DOHH2 (cell line): ENCODE data around the gene RABGAP1L.

Source experiments
- H3F3A ChIP-seq: fragments of 200-600 bp; sonication (generic), shearing (Covaris generic); 2 replicates; pipeline ENCODE4 v1.6.0; 2016; ENCODE audit warnings: antibody characterized with exemption, mild to moderate bottlenecking; ENCODE audit not compliant: control insufficient read depth, insufficient read depth
- H3K27ac ChIP-seq: fragments of 200-600 bp; sonication (generic); 2 replicates; pipeline ENCODE4 v1.5.1; 2014; ENCODE audit warnings: low read depth, mild to moderate bottlenecking, low read length, moderate library complexity
- H3K27me3 ChIP-seq: fragments of 200-600 bp; sonication (generic); 2 replicates; pipeline ENCODE4 v1.6.1; 2014; ENCODE audit warnings: mild to moderate bottlenecking, low read length, mixed read lengths; ENCODE audit not compliant: control insufficient read depth
- H3K36me3 ChIP-seq: fragments of 200-600 bp; sonication (generic); 2 replicates; pipeline ENCODE4 v1.6.1; 2014; ENCODE audit warnings: mild to moderate bottlenecking, low read length, moderate library complexity, mixed read lengths; ENCODE audit not compliant: control insufficient read depth
- H3K4me1 ChIP-seq: fragments of 200-600 bp; sonication (generic); 2 replicates; pipeline ENCODE4 v1.6.1; 2014; ENCODE audit warnings: mild to moderate bottlenecking, low read length, mixed read lengths; ENCODE audit not compliant: control insufficient read depth
- H3K4me2 ChIP-seq: fragments of 200-600 bp; sonication (generic); 2 replicates; pipeline ENCODE4 v1.6.0; 2014; ENCODE audit warnings: mild to moderate bottlenecking, low read length, moderate library complexity
- H3K4me3 ChIP-seq: fragments of 200-600 bp; sonication (generic); 2 replicates; pipeline ENCODE4 v1.5.1; 2014; ENCODE audit warnings: mild to moderate bottlenecking, low read length, mixed read lengths
- H3K79me2 ChIP-seq: fragments of 200-600 bp; sonication (generic); 2 replicates; pipeline ENCODE4 v1.6.1; 2014; ENCODE audit warnings: mild to moderate bottlenecking, low read length, mixed read lengths; ENCODE audit not compliant: control insufficient read depth
- H3K9me2 ChIP-seq: fragments of 200-600 bp; sonication (generic); replicated peaks from 2 replicates; pipeline ENCODE4 v1.6.1; 2014; ENCODE audit warnings: mild to moderate bottlenecking, low read length, mixed read lengths; ENCODE audit not compliant: control insufficient read depth
- H3K9me3 ChIP-seq: fragments of 200-600 bp; sonication (generic); 2 replicates; pipeline ENCODE4 v1.6.1; 2014; ENCODE audit warnings: antibody characterized with exemption, low read length, mixed read lengths; ENCODE audit not compliant: control insufficient read depth, insufficient read depth
- H4K20me1 ChIP-seq: fragments of 200-600 bp; sonication (generic); 2 replicates; pipeline ENCODE4 v1.6.0; 2014; ENCODE audit warnings: low read depth, mild to moderate bottlenecking, antibody characterized with exemption, low read length, moderate library complexity; ENCODE audit not compliant: control insufficient read depth, insufficient read depth
- CTCF ChIP-seq: fragments of 200-600 bp; sonication (generic); IDR thresholded peaks from one replicate; pipeline ENCODE4 v1.5.1; 2014; ENCODE audit warnings: antibody characterized with exemption, mild to moderate bottlenecking, low read depth, low read length; ENCODE audit not compliant: poor library complexity, severe bottlenecking
- EZH2phosphoT487 ChIP-seq: fragments of 200-600 bp; sonication (generic); IDR thresholded peaks from 2 replicates; pipeline ENCODE4 v1.6.1; 2017; ENCODE audit warnings: borderline replicate concordance, mild to moderate bottlenecking, antibody characterized with exemption, low read length, moderate library complexity, mixed read lengths

RABGAP1L gene

DNA sequence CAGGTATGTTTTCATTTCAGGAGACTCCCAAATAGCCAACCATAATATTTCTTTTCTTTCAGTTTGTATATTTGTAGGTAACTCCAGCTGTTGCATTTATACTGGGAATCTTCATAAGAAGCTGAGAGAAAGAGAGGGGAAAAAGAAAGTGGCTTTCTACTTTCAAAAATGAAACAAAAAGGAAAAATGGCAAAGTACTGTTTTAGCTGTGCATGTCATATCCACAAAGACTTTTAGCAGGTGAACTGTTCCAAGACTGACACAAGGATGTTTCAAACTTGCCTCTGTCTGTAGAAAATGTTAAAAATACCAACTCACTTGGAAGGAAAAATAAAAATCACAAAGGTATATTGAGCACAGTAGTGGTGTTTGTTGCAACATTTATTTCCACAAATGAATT lies 798.5 kb downstream of the RABGAP1L start:
- no peak overlapping the region for H3K27ac ChIP-seq
- H3F3A ChIP-seq: peaks cover 22% of the 10 kb centered on the region
- H3K4me3 ChIP-seq: no peak overlapping the region
- peaks cover 55% of the 10 kb centered on the region for H3K4me1 ChIP-seq
- H3K36me3 ChIP-seq: peaks cover 18% of the 10 kb centered on the region
- no peaks in the 10 kb centered on the region for H3K27me3 ChIP-seq
- TF ChIP-seq EZH2phosphoT487: no peak
- no peak for TF ChIP-seq CTCF
- no peaks in the 10 kb centered on the region for H4K20me1 ChIP-seq
- no peaks in the 10 kb centered on the region for H3K9me3 ChIP-seq
- peaks cover 26% of the 10 kb centered on the region for H3K79me2 ChIP-seq
- peak overlapping the region; percentile 83; the same call in 1 of the 2 replicates for H3K4me2 ChIP-seq
- H3K9me2 ChIP-seq: no peaks in the 10 kb centered on the region

DNA sequence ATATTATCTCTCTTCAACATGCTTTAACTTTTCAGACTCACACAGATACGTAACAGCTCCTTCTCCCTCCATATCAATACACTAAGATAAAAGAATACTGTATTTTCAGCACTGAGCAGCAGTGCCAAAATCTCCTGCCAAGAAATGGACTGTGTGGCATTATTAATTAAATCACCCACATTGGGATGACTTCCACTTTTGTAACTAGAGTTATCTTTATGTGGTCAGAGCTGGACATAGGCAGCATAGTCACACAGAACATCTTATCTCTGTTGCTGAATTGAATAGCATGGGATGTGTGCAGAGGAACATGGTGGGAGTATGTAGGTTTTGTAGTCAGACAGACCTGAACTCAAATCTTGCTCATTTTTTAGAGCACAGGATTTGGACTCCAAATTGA lies 799.1 kb downstream of the RABGAP1L start:
- H3K4me2 ChIP-seq: no peak overlapping the region
- H3K36me3 ChIP-seq: peaks cover 18% of the 10 kb centered on the region
- TF ChIP-seq EZH2phosphoT487: no peak
- H3K4me1 ChIP-seq: peaks cover 55% of the 10 kb centered on the region
- peaks cover 25% of the 10 kb centered on the region for H3F3A ChIP-seq
- no peaks in the 10 kb centered on the region for H3K27me3 ChIP-seq
- peaks cover 23% of the 10 kb centered on the region for H3K79me2 ChIP-seq
- H3K9me2 ChIP-seq: no peaks in the 10 kb centered on the region
- no peak overlapping the region for H3K4me3 ChIP-seq
- no peaks in the 10 kb centered on the region for H4K20me1 ChIP-seq
- no peak overlapping the region for H3K27ac ChIP-seq
- H3K9me3 ChIP-seq: no peaks in the 10 kb centered on the region

GRCh38 chr1:174960362-174960761 lies 801.0 kb downstream of the RABGAP1L start:
- Histone ChIP-seq H3K36me3 (peaks cover 18% of the 10 kb centered on the region), H3K9me2 (no peaks in the 10 kb centered on the region), H3K27ac (no peak overlapping the region), H3K79me2 (peaks cover 13% of the 10 kb centered on the region), H3F3A (peaks cover 22% of the 10 kb centered on the region), H3K4me2 (no peak overlapping the region), H4K20me1 (no peaks in the 10 kb centered on the region), H3K27me3 (no peaks in the 10 kb centered on the region), H3K4me3 (no peak overlapping the region), H3K9me3 (no peaks in the 10 kb centered on the region), H3K4me1 (peaks cover 55% of the 10 kb centered on the region)
- TF ChIP-seq EZH2phosphoT487: no peak
- no peak for TF ChIP-seq CTCF

DNA sequence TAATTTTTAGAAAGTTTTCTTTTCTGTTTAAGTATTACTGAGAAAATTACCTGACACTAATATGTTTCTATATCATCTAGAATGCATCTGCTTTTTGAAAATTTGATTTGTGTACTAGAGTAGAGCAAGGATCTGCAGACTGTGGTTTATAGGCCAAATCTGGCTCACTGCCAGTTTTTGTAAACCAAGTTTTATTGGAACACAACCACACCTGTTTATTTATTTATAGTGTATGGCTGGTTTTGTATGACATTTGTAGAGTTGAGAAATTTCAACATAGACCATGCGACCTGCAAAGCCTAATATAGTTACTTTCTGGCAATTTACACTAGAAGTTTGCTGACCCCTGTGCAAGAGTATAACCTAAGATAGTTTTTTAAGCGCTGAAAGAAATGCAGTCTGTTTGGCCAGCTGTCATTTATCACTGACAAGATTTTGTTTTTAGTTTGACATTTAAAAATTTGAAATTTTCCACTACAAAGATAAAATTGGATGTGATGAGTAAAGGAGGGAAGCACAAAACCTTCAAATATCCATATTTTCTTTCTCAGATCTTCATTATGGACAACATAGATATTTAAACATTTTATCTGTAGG lies 804.3 kb downstream of the RABGAP1L start:
- Histone ChIP-seq H3F3A (peaks cover 26% of the 10 kb centered on the region), H4K20me1 (no peaks in the 10 kb centered on the region), H3K79me2 (no peaks in the 10 kb centered on the region), H3K36me3 (peaks cover 1% of the 10 kb centered on the region), H3K27me3 (no peaks in the 10 kb centered on the region), H3K4me1 (peaks cover 61% of the 10 kb centered on the region), H3K4me2 (peak overlapping the region; percentile 63), H3K27ac (peak overlapping the region; percentile 66), H3K9me2 (no peaks in the 10 kb centered on the region), H3K9me3 (no peaks in the 10 kb centered on the region), H3K4me3 (peak overlapping the region; percentile 57)
- TF ChIP-seq CTCF: no peak
- no peak for TF ChIP-seq EZH2phosphoT487
